Endothelial cell of hepatic sinusoid (primary cell): Measurements from ENCODE around the gene SPAG4.

Experiments used
- in situ Hi-C: cut with HindIII; loops from 2 replicates; pipeline ENCODE4 v1.10.0; 2017; ENCODE audit warnings: low sequenced_read_pairs

The SPAG4 gene

GRCh38 chr20:35652641-35653429, 37.2 kb downstream of the SPAG4 start:
- in situ Hi-C loops, result no loop called here

DNA sequence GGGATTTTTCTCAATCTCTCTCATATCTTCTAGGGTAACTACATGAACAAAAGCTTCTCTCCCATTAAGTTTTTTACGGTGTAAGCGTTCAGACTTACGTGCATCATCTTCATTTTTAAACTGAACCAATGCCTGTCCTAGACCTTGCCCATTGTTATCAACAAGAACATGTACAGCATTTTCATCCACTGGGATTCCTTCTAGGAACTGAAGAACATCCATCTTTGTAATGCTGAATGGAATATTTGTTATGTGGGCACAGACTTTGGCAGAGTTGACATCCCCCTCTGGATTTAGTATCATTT, 37.8 kb downstream of the SPAG4 start:
- in situ Hi-C loops, result no loop called here

DNA sequence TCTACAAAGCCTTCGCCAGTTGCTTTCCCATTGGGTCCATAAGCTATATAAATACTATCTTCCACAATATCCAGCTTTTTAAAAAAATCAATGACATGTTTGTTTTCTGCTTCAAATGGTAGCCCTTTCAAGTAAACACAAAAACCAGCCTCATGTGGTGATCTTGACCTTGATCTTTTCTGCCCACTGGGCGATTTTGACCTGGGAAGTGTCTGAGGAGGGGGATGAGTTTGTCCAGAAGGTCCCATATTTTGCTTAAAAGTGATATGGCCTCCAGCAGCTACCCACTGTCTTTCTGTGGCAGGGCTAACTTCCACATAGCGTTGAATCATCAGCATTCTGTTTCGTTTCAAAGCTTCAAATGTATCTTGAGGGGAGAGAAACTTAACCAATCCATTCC, 38.3 kb downstream of the SPAG4 start:
- in situ Hi-C loops, result no loop called here

DNA sequence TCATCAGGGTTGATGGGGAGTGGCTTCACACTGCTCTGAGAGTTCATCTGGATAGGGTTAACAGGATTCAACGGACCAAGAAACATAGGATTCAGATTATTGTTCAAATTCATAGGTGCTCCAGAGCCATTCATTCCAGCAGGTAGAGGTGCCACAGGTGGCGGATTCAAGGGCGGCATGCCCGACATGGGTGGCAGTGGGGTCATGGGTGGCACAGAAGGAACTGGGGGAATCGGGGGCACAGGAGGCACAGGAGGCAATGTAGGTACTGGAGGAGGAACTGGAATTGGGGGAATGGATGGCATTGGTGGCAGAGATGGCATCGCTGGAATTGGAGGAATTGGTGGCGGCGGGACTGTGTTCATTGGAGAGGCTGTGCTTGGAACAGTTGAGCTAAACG, 38.8 kb downstream of the SPAG4 start:
- in situ Hi-C loops, result no loop called here

DNA sequence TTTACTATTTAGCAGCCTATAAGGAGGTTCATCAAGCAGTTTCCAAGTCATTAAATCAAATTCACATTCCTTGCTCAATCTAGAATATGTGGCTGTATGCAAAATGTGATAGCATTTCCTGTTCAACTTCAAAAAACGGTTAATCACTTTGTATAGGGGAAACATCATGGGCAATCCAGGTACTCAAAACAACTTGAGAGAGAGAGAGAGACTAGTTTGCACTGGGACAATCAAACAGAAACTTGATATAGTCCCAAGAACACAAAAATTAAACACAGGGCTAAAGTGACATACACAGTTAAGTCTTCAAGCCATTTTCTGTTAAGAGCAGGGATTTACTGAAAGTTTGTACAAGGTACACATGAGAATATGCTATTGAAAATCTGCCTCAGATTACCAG, 41.6 kb downstream of the SPAG4 start:
- in situ Hi-C loops, result no loop called here

DNA sequence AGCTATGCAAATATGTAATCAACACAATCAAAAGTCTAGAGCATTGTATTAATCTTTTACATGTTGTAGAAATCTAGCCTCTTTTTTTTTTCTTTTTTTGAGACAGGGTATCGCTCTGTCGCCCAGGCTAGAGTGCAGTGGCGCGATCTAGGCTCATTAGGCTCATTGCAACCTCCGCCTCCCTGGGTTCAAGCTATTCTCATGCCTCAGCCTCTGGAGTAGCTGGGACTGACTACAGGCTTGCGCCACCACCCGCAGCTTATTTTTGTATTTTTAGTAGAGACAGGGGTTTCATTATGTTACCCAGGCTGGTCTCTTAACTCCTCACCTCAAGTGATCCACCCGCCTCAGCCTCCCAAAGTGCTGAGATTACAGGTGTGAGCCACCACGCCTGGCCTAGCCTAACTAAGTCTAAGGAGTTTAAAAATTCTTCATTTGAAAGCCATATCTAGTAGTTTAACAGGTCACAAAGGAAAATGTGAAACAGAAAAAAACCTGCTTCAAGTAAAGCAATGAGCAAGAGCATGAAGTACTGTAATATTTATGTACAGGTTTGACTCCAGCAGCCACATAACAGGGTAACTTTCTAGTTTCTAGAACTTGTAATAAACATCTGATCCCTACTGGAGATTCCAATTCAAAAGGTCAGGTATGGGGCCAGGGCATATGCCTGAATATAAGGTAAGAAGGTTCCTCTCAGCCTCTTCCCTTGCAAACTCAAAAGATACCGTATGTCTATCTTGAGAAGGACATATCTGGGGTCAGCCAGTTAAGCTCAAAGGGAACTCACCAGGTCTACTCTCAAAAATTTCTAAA, 44.7 kb downstream of the SPAG4 start:
- in situ Hi-C loops, result no loop called here

GRCh38 chr20:35661053-35661452, 45.4 kb downstream of the SPAG4 start:
- in situ Hi-C loops, result no loop called here

DNA sequence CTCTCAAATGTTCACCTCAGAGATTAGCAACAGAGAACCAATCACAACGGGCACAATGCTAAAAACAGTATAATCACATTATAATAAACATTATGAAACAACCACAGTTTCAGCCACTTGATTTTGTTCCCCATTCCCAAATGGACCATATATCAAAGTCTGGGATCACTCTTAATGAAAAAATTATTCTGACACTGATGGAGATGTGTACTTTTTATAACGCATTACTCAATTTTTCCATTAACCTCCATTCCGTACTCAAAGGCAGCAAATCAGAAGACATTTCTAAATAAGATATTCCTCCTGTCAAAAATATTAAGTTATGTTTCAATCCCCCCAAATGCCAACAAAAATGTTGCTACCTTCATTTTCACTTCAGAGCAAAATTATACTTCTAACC, 46.3 kb downstream of the SPAG4 start:
- in situ Hi-C loops, result no loop called here

GRCh38 chr20:35662551-35662950, 46.9 kb downstream of the SPAG4 start:
- in situ Hi-C loops, result no loop called here

DNA sequence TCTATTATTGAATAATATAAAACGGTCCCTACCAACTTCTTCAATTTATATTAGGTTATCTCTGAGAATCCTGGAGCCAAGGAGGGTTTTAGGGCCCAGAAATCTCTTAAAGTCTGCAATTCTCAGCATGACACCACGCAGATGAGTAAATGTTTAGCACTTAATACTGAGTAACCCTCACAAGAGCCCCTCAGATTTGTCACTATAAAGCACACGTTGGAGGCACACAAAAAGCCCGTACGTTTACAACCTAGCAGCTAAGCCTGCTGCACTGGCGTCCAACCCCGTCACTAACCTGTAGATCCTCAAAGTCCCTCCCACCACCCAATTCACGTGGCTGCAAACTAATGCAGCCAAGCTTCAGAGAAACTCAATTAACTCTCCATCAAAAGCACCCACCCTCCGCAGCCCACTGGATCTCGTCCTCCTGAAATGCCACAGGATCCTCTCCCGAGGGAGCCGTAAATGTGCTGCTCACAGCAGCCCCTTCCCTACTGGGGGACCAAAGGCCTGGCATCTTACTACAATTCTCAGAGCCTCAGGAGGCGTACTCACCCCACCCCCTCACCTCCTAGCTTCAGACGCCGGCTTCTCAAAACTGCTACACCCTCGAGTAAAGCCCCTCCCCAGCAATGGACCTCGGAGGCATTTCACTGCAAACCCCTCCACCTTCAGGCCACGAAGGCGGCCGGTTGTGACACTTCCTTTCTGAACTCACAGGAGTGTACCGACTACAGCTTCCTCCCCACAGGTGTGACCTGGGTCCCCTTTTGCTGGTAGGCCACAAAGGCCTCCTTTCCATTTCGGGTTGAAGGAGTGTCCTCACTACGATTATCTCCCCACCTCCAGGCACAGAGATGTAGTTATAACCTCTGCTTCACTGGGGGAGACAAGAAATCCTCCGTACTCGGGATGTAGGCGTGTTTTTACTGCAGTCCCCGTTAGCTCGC, 48.2 kb downstream of the SPAG4 start:
- in situ Hi-C loops, result no loop called here

DNA sequence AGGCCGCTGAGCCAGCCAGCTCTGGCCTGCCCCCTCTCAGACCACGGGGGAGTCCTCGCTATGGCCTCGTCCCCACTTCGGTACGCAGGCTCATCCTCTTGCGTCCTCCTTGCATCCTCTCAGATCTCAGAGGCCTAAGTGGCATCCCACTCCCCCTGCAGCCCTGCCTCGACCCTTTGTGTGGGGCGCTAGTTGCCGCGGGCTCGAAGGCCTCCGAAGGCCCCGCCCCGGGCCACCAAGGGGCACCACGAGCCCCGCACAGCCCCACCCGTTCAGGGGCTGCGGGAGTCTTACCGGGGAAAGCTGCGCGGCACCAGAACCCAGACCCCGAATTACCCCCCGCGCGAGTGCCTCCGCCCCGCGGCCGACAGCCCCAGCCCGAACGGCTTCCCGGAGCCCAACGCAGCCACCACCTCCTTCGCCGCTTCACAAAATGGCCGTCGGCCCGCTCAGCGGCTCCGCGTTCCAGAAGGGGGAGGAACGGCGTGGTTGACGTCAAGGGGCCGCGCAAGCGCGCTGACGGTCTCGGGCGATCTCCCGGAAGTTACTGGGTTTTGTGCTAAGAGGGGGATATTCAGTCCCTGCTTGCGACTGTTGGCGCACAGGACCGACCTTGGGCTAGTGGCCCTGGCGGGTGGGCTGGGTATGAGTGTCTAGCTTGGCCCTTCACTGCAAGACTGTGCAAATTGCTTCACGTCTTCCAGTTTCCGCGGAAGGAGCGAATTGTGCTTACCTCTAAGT, 49.0 kb downstream of the SPAG4 start, which contains the start of the genes CPNE1 and RBM12:
TSS of gene CPNE1 (minus strand) at position 435 of the 741 bp plus-strand sequence. CDS start 31,977 bp downstream, outside the sequence.
TSS of gene RBM12 (minus strand) at position 435 of the 741 bp plus-strand sequence. CDS start 9,578 bp downstream, outside the sequence.
- in situ Hi-C loops, result no loop called here

- in situ Hi-C loops, result no loop called here
Observed at GRCh38 chr20:35665949-35666288, 50.3 kb downstream of the SPAG4 start.

GRCh38 chr20:35669221-35669620, 53.6 kb downstream of the SPAG4 start:
- in situ Hi-C loops, result no loop called here

- in situ Hi-C loops, result no loop called here
Observed at GRCh38 chr20:35669681-35670080, 54.1 kb downstream of the SPAG4 start.
